BLaER1 (cell line): ENCODE results near the gene DLL1.

Experiments used
- H3K27ac ChIP-seq: shearing (Covaris generic); formaldehyde crosslinking; 2 replicates; pipeline ENCODE4 v1.8.1; 2022
- H3K27me3 ChIP-seq: shearing (Covaris generic); formaldehyde crosslinking; 2 replicates; pipeline ENCODE4 v1.8.1; 2022
- H3K36me3 ChIP-seq: shearing (Covaris generic); formaldehyde crosslinking; 2 replicates; pipeline ENCODE4 v1.8.1; 2022
- H3K4me1 ChIP-seq: shearing (Covaris generic); formaldehyde crosslinking; 2 replicates; pipeline ENCODE4 v1.8.1; 2022
- H3K4me2 ChIP-seq: shearing (Covaris generic); formaldehyde crosslinking; 2 replicates; pipeline ENCODE4 v1.8.1; 2022
- H3K4me3 ChIP-seq: shearing (Covaris generic); formaldehyde crosslinking; 2 replicates; pipeline ENCODE4 v1.8.1; 2022
- H3K9ac ChIP-seq: shearing (Covaris generic); formaldehyde crosslinking; 2 replicates; pipeline ENCODE4 v1.8.1; 2022
- H3K9me3 ChIP-seq: shearing (Covaris generic); formaldehyde crosslinking; 2 replicates; pipeline ENCODE4 v1.8.1; 2022
- H4K20me1 ChIP-seq: shearing (Covaris generic); formaldehyde crosslinking; 2 replicates; pipeline ENCODE4 v1.8.1; 2022
- Cebpa-rat ChIP-seq: shearing (Covaris generic); IDR thresholded peaks from 2 replicates; pipeline ENCODE4 v1.8.1; 2022

Gene DLL1

DNA sequence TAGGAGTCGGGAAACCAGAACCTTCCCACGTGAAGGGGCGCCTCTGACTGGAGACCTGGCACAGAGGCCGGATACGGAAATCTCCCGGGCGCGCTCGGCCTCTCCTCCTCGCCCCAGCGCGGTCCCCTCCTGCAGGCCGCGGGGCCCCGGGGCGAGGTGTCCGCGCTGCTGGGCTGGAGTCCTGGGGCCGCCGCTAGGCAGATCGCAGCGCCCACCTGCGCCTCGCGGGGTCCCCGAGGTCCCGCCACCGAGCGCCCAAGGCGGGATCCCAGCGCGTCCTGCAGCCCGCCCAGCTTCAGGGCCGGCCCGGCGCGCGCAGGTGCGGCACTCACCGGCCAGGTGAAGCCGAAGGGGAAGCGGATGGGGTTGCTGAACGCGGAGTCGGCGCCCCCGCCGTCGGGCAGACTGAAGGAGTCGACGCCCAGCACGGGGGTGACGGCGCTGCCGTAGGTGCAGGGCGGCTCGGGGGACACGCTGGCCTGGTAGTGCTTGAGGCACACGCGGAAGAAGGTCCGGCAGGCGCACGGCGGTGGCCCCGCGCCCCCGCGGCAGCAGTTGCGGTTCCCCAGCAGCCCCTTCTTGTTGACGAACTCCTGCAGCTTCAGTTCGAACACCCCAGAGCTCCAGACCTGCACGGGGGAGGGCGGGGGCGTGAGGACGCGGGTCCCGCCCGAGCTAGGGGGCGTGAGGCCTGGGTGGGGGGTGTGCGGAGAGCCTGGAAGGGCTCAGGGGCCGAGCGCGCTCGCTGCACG, 1.5 kb downstream of the DLL1 start:
- peaks cover 32% of the 10 kb centered on the region for H3K4me1 ChIP-seq
- peaks cover 95% of the 10 kb centered on the region for H4K20me1 ChIP-seq
- peaks cover 100% of the 10 kb centered on the region for H3K27me3 ChIP-seq
- no peak overlapping the region for H3K27ac ChIP-seq
- no peak for TF ChIP-seq Cebpa-rat
- H3K9ac ChIP-seq = peak overlapping the region; percentile 50; the same call in 1 of the 2 replicates
- H3K4me2 ChIP-seq = peak overlapping the region; percentile 100
- H3K9me3 ChIP-seq = no peaks in the 10 kb centered on the region
- H3K36me3 ChIP-seq = no peaks in the 10 kb centered on the region
- H3K4me3 ChIP-seq = peak overlapping the region; percentile 72

DNA sequence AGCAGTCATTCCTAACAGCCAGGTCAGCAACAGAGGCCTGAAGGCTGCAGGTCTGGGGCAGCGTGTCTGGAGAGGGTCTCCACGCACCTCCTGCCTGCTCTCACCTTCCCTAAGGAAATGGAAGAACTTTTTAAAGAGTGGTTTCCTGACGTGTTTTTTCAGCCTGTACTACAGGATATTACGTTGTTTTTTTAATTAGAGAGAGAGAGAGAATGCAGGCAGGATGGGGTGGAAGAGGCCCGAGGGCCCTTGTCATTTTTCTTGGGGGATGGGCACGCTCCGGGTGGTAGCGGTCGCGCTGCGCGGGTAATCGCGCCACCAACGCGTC, 2.1 kb downstream of the DLL1 start:
- H3K9ac ChIP-seq = no peak overlapping the region
- peaks cover 92% of the 10 kb centered on the region for H4K20me1 ChIP-seq
- no peak for TF ChIP-seq Cebpa-rat
- no peak overlapping the region for H3K27ac ChIP-seq
- H3K4me1 ChIP-seq = peaks cover 32% of the 10 kb centered on the region
- no peaks in the 10 kb centered on the region for H3K9me3 ChIP-seq
- H3K27me3 ChIP-seq = peaks cover 99% of the 10 kb centered on the region
- peak overlapping the region; percentile 100 for H3K4me2 ChIP-seq
- no peaks in the 10 kb centered on the region for H3K36me3 ChIP-seq
- peak overlapping the region; percentile 72 for H3K4me3 ChIP-seq

DNA sequence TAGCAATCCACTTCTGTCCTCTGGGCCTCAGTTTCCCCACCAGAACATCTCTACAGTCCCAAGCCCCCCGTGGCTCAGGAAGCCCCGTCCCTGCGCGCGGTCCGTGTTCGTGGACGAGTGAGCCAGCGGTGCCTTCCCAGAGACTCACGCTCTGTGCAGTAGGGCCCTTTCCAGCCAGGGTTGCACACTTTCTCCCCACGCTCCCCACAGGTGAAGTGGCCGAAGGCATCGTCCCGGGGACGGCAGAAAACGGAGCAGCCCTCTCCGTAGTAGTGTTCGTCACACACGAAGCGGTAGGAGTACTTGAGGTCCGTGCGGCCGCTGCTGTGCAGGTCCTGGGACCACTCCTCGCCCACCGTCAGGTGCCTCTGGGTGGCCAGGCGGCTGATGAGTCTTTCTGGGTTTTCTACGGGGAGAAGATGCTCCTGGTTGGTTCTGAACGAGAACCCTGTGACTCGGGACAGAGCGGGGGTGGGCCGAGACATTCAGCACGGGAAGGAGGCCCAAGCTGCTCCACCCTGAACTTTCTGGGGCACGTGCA, 2.7 kb downstream of the DLL1 start:
- H4K20me1 ChIP-seq = peaks cover 92% of the 10 kb centered on the region
- no peak overlapping the region; the same call in 1 of the 2 replicates for H3K4me3 ChIP-seq
- H3K4me2 ChIP-seq = no peak overlapping the region
- peaks cover 94% of the 10 kb centered on the region for H3K27me3 ChIP-seq
- H3K9me3 ChIP-seq = no peaks in the 10 kb centered on the region
- TF ChIP-seq Cebpa-rat = no peak
- H3K27ac ChIP-seq = no peak overlapping the region
- no peaks in the 10 kb centered on the region for H3K36me3 ChIP-seq
- H3K4me1 ChIP-seq = peaks cover 32% of the 10 kb centered on the region
- no peak overlapping the region for H3K9ac ChIP-seq

DNA sequence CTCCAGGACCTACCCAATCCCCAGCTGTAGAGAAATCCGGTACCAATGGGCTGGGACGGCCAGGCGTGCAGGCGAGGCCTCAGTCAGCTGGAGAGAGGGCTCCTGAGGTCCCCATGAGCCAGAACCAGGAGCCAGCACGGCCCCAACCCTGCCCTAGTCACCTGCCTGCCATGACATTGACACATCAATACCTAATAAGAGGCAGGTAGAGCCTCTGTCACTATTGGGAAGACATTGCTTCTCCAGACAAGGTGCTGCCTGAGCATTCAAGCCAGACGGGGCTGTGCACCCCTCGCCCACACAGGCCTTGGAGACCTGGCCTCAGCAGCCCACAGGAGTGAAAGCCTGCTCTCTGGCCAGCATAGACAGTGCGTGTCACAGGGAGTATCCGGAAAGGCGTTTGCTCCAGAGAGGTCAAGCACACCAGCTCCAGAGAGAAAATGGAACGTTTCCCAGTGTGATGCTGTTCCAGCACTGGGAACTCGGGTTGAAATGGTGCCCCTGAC, 3.5 kb downstream of the DLL1 start:
- peaks cover 32% of the 10 kb centered on the region for H3K4me1 ChIP-seq
- H3K27ac ChIP-seq = no peak overlapping the region
- H3K27me3 ChIP-seq = peaks cover 87% of the 10 kb centered on the region
- H3K9me3 ChIP-seq = no peaks in the 10 kb centered on the region
- H4K20me1 ChIP-seq = peaks cover 90% of the 10 kb centered on the region
- H3K4me2 ChIP-seq = no peak overlapping the region
- no peak overlapping the region for H3K9ac ChIP-seq
- TF ChIP-seq Cebpa-rat = no peak
- no peaks in the 10 kb centered on the region for H3K36me3 ChIP-seq
- H3K4me3 ChIP-seq = no peak overlapping the region

DNA sequence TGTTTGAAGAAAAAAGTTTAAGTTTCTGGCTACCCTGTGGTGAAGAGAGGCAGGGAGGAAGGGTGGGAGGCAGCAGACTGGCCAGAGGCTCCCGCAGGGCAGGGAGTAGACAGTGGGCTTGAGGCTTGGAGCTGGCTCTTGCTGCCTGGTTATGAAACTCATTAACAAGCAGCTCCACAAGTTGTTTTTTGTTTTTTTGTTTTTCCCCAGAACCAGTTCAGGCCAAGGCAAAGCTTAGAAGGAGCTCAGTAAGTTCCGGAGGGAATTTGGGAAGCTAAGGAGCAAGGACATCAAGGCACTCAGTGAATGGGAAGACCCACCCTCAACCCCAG, 4.0 kb downstream of the DLL1 start:
- H4K20me1 ChIP-seq = peaks cover 85% of the 10 kb centered on the region
- TF ChIP-seq Cebpa-rat = no peak
- H3K36me3 ChIP-seq = no peaks in the 10 kb centered on the region
- no peak overlapping the region for H3K4me2 ChIP-seq
- H3K4me3 ChIP-seq = no peak overlapping the region
- peaks cover 30% of the 10 kb centered on the region for H3K4me1 ChIP-seq
- H3K27me3 ChIP-seq = peaks cover 81% of the 10 kb centered on the region
- H3K9me3 ChIP-seq = no peaks in the 10 kb centered on the region
- no peak overlapping the region for H3K9ac ChIP-seq
- H3K27ac ChIP-seq = no peak overlapping the region

DNA sequence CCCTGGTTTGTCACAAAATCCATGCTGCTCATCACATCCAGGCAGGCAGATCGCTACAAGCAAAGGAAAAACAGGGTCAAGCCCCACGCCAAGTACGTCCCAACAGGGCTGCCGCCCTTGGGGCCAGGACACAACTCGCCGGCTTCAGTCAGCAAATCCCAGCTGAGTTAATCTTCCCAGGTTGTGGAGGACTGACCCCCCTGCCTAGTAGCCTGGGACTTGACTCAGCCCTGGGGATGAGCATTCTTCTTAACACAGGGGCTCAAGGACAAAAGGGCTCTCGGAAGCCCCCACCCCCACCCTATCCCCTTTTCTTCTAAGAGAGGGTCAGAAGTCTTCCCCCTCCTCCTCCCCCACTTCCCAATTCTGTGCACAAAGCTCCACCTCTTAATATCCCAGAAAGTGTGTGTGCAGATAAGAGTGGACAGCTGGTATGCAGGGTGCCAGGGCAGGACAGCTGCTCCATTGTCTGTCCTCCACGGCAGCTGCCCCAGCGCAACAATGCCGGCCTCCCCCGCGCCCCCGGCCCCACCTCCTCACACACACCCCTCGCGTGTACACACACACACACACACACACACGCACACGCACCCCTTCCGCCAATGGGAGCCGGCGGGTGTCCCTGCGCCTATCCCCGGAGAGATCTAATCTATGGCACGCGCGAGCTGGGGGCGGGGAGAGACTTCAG, 4.5 kb downstream of the DLL1 start:
- Histone ChIP-seq H3K4me2 (no peak overlapping the region), H3K36me3 (no peaks in the 10 kb centered on the region), H4K20me1 (peaks cover 79% of the 10 kb centered on the region), H3K27ac (no peak overlapping the region), H3K4me1 (peaks cover 25% of the 10 kb centered on the region), H3K9ac (no peak overlapping the region), H3K4me3 (no peak overlapping the region), H3K9me3 (no peaks in the 10 kb centered on the region), H3K27me3 (peaks cover 76% of the 10 kb centered on the region)
- TF ChIP-seq Cebpa-rat = no peak

DNA sequence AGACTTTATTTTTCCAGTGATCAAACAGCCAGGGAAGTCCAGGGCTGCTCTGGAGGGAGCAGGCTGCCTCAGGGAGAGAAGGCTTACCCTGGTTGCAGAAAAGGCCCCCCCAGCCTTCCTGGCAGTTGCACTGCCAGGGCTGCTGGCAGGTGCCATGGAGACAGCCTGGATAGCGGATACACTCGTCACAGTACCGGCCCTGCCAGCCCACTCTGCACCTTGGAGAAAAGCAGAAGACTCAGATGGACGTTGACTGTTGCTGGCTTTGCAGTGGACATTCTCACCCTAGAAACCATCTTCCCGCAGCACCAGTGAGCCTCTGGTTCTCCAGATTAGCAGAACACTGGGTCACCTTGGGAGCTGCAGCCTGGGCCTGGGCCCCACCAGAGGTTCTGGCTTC, 5.4 kb downstream of the DLL1 start:
- Histone ChIP-seq H3K9ac (no peak overlapping the region), H3K4me1 (peaks cover 28% of the 10 kb centered on the region), H4K20me1 (peaks cover 74% of the 10 kb centered on the region), H3K4me3 (no peak overlapping the region), H3K9me3 (no peaks in the 10 kb centered on the region), H3K27ac (no peak overlapping the region), H3K36me3 (no peaks in the 10 kb centered on the region), H3K27me3 (peaks cover 71% of the 10 kb centered on the region), H3K4me2 (no peak overlapping the region)
- no peak for TF ChIP-seq Cebpa-rat

DNA sequence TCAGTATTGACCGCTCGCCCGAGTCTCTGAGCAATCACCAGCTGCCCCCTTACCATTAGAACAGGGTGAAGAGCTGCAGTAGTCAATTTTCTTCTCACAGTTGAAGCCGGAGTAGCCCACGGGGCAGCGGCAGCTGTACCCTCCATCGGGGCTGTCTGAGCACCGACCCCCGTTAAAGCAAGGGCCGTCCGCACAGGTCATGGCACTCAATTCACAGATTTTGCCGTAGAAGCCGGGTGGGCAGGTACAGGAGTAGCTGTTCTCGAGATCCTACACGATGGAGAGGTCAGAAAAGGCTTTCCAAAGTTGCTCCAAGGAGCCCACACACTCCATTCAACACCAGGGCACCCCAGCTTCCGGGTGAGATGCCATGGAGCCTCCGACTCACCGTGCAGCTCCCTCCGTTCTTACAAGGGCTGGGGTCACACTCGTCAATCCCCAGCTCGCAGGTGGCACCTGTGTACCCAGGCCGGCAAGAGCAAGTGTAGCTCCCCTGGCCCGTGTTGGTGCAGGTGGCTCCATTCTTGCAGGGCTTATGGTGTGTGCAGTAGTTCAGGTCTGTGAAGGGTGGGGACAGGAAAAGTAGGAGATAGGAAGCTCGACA, 5.9 kb downstream of the DLL1 start:
- TF ChIP-seq Cebpa-rat = no peak
- H3K27me3 ChIP-seq = peaks cover 70% of the 10 kb centered on the region
- no peak overlapping the region for H3K9ac ChIP-seq
- H3K36me3 ChIP-seq = no peaks in the 10 kb centered on the region
- peaks cover 31% of the 10 kb centered on the region for H3K4me1 ChIP-seq
- H3K4me2 ChIP-seq = no peak overlapping the region
- H3K9me3 ChIP-seq = no peaks in the 10 kb centered on the region
- no peak overlapping the region for H3K27ac ChIP-seq
- H3K4me3 ChIP-seq = no peak overlapping the region
- peaks cover 72% of the 10 kb centered on the region for H4K20me1 ChIP-seq

DNA sequence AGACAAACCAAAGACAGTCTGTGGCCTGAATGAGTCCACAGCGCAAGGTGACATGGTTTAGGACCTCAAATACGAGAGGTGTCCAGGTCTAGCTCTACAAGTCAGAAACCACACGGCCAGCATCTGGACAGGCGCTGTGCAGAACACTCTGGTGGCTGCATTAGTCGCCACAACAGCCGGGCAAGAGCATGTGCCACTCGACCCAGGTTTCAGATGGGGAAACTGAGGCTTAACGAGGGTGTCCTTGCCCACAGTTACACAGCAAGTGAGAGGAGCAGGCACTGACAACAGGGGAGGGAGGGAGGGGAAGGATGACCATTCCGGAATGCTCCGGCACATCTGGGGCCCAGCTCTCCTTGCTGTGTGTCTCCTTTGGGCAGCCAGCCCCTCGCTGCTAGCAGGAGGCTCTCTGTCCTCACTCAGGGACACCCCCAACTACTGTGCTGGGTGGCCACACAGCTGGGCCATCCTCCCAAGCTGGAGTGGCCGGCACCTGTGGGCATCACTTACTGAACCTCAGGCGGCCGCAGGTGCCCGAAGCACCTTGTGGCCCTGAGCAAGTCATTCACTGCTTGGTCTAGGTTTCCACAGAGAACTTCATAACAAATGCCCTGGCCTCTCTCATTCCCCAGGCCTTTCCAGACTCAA, 6.6 kb downstream of the DLL1 start:
- Histone ChIP-seq H3K4me3 (no peak overlapping the region), H3K4me2 (no peak overlapping the region), H3K27me3 (peaks cover 63% of the 10 kb centered on the region), H4K20me1 (peaks cover 65% of the 10 kb centered on the region), H3K36me3 (no peaks in the 10 kb centered on the region), H3K27ac (no peak overlapping the region), H3K9ac (no peak overlapping the region), H3K4me1 (peaks cover 31% of the 10 kb centered on the region), H3K9me3 (no peaks in the 10 kb centered on the region)
- no peak for TF ChIP-seq Cebpa-rat
